ENCODE measurements around the gene EPHX1.
"Not testable (repeated sequence)": the region's sequence is repeated elsewhere in the genome, so short reads cannot be mapped to it uniquely, and the experiment has no call there.

The EPHX1 gene

DNA sequence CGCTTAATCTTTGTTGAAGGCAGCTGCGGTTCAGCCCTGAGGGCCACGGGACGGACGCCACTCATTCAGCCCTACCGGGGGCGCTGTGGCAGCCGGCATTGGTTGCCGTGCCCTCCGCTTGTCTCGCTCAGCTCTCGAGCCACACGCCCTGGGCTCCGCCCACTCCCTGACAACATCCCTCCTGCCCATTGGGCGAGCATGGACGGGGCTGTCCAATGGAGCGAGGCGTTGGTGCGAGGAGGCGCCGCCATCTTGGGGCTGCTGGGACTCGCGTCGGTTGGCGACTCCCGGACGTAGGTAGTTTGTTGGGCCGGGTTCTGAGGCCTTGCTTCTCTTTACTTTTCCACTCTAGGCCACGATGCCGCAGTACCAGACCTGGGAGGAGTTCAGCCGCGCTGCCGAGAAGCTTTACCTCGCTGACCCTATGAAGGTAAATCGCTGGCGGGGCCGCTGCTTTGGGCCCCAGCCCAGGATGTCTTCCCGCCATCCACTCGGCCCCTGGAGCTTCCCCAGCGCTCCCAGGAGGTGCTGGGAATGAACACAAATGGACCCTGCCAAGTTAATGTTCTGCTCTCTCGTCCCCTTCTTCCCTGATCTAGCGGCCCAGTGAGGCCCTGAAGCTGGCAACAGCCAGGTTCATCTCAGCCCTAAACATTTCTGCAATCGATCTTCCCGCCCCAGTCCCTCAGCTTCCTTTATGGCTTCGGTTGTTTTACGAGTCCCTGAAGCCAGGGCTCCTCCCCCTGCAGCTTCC, 32.2 kb upstream of the EPHX1 start, which contains the start of gene SRP9:
SRP9 (plus strand) TSS at position 244 of the 754 bp plus-strand sequence; CDS start at position 359, 115 bp downstream.
- peak; percentile 61 for DNase-seq

DNA sequence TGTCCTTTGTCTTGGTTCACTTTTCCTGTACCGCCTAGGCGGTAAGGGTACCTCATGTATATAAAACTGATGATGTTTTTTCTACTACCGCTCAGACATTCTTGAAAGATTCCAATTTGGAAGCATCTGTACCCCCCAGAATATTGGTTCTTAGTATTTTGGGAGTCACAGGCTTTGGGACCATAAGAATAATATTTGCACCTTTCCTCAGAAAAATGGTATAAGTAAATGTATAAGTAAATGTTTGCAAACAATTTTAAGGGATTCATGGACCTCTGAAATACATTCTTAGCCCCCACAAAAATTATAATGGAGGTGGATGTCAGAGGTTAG, 31.6 kb upstream of the EPHX1 start:
- DNase-seq: no peak

DNA sequence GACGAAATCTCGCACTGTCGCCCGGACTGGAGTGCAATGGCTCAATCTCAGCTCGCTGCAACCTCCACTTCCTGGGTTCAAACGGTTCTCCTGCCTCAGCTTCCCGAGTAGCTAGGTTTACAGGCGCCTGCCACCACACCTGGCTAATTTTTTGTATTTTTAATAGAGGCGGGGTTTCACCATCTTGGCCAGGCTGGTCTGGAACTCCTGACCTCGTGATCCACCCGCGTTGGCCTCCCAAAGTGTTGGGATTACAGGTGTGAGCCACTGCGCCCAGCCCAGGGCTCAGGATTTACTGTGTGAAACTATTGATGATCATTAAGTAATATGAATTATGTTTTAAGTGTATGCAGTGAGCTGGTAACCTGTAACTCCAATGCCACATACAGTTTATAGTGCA, 30.8 kb upstream of the EPHX1 start:
- DNase-seq: not testable (repeated sequence)

DNA sequence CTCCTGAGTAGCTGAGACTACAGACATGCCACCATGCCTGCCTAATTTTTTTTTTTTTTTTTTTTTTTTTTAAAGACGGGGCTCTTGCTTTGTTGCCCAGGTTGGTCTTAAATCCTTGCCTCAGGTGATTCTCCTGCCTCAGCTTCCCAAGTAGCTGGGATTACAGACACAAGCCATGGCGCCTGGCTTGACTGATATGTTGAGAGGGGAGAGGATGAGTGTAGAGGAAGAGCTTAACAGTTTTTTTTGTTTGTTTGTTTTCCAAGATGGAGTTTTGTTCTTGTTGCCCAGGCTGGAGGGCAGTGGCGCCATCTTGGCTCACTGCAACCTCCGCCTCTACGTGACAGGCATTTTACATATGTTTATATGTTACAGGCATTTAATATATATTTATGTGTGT, 29.8 kb upstream of the EPHX1 start:
- no peak for DNase-seq

DNA sequence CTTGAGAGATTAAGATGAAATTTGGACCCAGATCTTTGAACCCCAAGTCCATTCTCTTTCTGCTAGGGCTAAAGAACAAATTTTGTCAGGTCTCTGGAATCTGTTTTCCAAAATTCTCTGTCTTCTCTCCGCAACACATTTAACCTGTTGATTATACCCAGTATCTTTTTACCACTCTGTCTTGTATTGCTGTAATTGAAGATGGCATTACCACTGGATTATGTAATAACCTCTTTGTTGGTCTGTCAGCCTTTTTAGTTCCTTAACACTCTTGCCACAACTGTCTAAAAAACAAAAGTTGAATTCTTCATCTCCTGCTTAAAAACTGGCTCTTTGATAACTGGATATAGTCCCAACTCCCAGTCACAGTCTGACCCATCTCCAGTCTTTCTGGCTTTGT, 29.3 kb upstream of the EPHX1 start:
- DNase-seq: no peak

DNA sequence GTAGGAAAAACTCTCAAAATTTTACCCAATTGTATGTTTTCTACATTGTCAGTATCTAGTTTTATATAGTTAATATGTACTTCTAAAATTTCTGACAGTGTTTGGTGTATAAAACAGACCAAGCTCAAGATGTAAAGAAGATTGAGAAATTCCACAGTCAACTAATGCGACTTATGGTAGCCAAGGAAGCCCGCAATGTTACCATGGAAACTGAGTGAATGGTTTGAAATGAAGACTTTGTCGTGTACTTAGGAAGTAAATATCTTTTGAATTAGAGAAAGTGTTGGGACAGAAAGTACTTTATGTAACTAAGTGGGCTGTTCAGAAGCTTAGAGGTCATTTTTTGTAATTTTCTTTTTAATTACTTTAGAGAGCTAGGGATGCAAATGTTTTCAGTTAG, 20.8 kb upstream of the EPHX1 start:
- not testable (repeated sequence) for DNase-seq

DNA sequence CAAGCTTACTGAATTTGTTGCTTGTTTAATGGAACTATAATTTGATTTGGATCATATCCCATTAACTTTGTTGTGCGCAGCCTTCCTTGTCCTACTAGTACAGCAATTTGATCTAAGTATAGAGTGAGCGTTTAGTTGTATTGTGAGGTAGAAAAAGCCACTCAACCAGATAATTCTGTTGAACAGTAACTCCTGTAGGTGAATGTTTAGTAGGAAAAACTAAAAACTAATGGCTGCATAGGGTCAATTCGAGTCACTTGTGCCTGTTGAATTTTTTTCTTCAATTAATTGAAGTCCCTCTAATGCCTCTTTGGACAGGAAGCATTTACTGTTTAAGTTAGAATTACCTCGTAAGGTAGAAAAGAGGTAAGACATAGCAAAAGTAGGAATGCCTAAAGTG, 15.0 kb upstream of the EPHX1 start:
- no peak for DNase-seq

DNA sequence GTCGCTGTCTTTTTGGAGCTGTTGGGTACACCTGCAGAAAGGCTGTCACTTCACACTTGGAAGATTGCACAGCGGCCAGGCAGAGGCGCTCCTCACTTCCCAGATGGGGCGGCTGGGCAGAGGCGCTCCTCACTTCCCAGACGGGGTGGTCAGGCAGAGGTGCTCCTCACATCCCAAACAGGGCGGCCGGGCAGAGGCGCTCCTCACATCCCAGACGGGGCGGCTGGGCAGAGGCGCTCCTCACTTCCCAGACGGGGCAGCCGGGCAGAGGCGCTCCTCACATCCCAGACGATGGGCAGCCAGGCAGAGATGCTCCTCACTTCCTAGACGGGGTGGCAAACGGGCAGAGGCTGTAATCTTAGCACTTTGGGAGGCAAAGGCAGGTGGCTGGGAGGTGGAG, 13.8 kb upstream of the EPHX1 start:
- not testable (repeated sequence) for DNase-seq

DNA sequence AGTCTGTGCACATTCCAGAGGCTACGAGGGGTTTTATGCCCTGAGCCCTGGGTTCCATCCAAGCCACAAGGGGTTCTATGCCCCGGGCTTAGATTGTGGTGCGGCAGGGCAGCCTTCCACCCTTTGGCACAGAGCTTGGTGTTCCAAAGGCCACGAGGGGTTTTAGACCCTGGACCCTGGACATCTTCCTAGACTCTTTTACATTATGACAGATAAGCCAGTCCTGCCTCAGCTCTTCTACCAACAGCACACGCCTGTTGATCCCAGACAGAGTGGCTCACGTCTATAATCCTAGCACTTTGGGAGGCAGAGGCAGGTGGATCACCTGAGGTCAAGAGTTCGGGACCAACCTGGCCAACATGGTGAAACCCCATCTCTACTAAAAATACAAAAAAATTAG, 8.8 kb upstream of the EPHX1 start:
- not testable (repeated sequence) for DNase-seq

DNA sequence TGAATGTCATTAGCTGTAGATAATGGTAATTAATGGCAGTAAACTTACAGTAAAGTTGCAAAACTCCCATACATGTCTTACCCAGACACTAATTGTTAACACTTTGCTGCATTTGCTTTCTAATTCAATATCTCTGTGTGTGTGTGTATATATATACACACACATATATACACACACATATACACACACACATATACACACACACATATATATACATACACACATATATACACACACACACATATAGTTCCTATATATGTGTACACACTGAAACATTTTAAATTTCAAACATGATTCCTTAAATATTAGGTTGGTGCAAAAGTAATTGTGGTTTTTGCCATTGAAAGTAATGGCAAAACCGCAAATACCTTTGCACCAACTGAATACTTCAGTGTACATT, 3.7 kb upstream of the EPHX1 start:
- no peak for DNase-seq

DNA sequence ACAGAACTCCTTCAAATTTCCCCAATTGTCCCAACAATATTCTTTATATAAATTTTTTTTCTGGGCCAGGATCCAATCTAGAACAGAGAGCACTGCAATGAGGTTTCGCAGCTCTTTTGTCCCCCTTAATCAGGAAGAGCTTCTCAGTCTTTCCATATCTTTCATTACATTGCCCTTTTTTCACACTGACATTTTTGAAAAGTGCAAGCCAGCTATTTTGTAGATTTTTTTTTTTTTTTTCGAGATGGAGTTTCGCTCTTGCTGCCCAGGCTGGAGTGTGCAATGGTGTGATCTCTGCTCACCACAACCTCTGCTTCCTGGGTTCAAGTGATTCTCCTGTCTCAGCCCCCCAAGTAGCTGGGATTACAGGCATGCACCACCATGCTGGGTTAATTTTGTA, 3.2 kb upstream of the EPHX1 start:
- not testable (repeated sequence) for DNase-seq

DNA sequence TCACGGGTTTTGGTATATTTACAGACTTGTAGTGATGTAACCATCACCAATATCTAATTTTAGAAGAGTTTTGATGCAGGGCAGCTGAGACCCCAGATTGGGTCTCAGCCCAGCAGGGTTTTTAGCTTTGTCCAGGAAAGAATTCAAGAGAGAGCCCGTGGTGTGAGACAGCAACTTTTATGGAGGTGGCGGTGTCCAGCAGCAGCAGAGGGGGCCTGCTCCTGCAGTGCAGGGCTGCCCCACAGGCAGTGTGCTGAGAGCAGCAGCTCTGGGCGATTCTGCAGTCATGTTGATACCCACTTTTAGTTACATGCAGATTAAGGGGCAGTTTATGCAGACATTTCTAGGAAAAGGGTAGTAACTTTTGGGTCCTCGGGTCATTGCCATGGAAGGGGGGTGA, 1.8 kb upstream of the EPHX1 start:
- DNase-seq: no peak

DNA sequence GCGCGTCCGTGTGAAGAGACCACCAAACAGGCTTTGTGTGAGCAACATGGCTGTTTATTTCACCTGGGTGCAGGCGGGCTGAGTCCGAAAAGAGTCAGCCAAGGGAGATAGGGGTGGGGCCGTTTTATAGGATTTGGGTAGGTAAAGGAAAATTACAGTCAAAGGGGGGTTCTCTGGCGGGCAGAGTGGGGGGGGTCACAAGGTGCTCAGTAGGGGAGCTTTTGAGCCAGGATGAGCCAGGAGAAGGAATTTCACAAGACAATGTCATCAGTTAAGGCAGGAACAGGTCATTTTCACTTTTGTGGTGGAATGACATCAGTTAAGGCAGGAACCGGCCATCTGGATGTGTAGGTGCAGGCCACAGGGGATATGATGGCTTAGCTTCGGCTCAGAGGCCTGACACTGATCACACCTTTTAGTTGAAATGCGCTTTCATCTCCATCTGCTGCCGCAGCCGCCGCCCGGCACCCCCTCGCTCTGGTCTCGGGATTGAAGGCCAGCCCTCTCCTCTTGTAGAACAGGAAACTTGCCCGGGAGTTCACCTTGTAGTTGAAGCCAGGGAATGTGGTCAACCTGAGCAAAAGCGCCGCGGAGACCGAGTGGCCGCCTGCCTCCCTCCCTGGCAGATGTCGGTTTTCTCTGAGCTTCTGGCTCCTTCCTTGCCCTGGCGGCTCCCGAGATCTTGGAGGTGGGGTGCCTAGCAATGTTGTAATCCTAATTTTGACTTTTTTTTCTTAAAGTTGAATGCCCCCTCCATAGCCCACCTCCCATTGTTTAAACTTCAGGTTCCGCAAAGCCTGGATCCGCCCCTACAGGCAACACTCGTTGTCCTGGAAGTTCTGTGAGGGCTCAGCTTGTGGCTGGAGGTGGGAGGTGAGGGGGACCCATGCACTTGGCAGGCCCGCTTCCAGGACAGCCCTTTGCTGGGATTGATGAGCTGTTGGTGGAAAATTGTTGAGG, 935 bp downstream of the EPHX1 start:
- DNase-seq: not testable (repeated sequence)

DNA sequence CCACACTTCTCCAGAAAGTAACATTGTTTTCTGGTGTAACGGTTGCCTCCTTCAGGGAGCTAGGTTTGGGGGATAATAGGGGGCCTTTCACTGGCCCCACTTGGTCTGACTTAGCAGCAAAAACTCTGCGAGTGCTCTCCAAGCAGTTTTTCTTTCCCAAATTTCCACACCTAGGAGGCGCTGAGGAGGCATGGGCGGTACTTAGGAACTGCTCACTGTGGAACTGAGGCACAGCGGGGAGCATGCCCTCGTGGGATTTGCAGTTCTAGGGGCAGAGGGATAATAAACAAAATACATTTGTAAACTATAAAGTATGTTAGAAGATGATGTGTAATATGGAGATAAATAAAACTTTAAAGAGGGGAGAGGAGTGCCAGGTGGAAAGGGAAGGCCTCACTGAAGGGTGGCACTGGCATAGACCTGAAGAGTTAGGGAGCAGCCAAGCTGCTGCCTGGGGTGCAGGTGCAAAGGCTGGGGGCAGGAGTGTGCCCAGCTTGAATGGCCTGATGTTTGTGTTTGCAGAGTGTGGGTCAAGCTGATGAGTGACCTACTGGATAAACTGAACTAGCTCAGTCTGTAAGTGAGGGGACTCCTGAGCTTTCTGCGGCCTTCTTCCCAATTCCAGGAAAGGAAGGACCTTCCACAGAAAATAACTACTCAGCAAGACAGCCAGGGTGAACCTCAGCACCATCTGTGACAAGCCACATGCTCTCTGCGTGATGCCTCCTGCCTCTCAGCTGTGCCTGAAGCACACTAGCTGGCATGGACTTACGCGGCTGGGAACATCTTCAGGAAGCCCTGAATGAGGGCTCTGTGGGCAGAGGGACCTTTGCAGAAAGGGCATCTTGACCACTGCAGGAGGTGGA, 1.9 kb downstream of the EPHX1 start:
- DNase-seq: no peak

DNA sequence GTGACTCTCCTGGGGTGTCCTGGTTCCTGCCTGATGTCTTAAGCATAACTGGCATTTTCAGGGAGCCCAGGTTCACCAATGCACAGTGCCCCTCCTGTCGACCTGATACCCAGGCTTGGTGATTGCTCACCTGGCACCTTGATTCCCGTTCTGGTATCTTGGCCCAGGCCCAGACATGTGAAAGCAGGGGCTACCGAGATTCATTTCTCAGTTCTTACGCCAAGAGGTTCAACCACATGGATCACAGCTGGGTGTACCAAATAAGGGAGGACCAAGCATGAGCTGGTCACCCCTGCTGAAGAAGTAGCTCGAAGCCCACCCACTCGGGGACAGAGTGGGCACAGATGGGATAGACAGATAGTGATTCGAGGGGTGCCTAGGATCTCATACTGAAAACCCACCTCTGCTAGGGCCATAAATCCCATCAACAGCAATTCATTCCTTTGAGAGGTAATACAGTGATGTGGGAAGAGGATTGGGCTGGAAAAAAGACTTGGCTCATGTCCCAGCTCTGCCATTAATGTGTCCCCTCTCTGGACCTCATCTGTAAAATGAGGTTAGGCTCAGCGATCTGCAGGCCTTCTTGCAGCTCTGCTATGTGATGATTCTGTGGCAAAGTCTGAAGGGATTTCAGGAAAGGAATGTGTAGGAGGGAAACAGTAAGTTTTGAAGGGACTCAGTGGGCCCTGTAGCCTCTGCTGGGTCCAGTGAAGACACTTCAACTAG, 2.7 kb downstream of the EPHX1 start:
- DNase-seq: no peak

DNA sequence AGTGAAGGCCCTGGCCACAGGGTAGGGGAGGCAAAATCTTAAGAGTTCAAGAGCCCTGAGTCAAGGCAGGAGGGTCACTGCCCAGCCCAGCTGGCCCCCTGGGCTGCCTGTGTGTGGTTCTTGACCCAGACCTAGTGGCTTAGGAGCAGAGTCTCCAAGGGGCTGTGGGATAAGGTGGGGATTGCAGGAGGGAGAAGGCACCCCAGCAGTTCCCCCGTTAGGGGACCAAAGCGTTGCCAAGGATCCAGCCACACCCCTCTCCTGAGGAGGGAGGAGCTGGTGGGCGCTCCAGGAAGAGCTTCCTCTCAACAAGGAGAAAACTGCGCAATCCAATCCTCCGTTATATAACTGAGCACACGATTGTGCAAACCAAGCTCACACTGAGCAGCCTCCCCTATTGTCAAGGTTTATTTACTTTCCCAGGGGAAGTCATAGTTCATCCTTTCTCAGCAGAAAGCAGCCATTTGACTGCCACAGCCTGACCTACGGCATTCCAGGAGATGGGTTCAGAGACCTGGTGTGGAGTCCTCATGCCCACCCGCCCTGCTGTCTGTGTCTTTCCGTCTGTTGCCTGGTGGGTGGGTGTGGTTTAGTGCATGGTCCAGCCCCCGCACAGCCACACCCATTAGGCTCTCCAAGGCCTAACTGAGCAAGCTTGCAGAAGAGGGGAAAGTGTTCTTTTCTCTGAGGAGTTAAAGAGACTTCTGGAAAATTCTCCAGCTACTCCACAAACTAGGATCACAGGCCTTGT, 3.5 kb downstream of the EPHX1 start:
- no peak for DNase-seq

DNA sequence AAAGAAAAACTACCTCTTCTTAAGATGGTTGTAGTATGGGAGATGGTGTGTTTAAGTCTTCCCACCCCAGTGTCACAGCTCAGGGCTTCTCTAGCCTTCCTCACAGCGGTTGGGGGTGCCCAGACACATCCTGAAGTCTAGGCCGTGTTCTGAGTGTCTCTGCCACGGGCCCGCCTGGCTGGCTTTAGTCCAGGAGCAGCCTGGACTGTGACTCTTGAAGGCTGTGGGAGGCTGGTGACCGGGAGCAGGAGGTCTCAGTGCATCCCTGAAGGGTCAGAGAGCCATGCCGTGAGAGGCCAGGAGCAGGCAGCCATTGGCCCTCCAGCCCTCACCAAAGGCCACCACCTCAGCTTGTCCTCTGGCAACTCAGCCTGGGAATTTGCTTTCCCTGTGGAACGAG, 4.5 kb downstream of the EPHX1 start:
- no peak for DNase-seq

DNA sequence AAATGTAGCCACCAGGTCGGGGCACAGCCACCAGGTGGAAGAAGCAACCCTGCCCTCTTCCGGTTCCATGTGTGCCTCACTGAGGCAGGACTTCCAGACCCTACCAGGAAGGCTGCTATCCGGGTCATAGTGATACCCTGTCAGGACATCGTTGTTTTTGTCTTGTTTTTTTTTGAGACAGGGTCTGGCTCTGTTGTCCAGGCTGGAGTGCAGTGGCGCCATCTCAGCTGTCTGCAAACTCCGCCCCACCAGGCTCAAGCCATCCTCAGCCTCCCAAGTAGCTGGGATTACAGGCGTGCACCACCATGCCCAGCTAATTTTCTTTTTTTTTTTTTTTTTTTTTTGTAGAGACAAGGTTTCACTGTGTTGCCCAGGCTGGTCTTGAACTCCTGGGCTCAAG, 5.2 kb downstream of the EPHX1 start:
- DNase-seq: not testable (repeated sequence)

DNA sequence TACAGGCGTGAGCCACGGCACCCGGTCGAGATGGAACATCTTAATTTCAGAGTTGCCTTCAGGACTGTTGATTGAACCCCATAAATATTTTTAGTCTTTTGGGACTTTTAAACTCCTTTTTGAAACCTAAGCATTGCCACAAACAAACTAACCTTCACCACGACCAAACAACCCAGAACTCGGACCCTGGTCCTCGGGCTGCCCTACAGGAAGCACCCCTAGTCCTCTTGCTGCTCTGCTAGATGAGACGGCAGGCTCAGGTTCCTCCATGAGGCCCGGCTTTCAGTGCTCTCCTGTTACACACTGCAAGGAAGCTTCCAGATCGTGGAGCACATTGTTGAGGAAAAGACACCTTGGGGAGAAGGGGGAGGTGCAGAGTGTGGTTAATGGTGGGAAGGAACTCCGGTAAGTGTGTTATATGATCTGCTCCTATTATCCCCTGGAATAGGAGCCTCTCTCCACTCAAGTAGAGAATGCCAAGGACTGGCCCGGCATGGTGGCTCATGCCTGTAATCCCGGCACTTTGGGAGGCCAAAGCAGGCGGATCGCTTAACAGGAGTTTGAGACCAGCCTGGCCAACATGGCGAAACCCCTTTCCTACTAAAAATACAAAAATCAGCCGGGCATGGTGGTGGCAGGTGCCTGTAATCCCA, 5.7 kb downstream of the EPHX1 start:
- peak; percentile 67 for DNase-seq

DNA sequence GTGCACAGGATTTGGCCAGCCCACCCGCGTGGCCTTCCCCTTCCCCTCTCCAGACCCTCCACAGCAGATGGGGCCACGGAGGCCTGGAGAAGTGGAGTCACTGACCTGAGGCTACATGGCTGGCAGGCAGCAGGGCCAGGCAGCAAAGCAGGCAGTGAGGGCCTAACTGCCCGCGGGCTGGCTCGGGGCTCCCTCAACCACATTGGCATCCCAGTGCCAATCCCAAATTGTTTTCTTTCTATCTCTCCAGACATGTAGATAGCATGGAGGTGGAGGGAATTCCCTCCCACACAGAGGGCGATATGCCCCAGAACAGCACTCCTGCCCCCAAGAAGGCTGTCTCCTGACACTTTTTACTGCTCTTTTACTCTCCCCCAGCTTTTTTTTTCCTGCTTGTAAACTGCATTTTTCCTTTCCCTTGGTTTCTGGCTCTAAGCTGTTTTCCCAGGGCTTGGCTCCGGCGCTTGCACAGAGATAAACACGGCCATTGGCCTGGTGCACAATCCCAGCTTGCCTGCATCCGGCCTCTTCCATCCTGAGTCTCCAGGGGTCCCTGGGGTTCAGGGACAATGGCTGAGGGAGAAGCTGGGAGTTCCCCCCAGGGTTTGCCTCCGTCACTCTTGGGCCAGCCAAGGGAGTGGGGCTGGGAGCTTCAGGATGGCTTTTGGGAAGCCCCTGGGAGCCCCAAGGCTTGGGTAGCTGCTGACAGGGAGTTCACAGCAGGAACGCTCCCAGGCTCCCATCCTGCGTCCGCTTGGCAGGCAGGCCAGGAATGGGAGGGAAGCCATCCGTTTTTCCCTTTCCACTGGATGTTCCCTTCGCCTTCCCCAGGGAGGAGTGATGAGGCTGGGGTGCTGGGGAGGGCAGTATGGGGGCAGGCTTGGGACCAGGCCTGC, 7.0 kb downstream of the EPHX1 start:
- no peak for DNase-seq
